ENCODE measurements around the gene BCO2. TPM values are rescaled to one million over a fixed set of nuclear protein-coding genes. Genes with fewer than 3 reads are reported as not detected.
A peak's percentile ranks its signal among the peaks of the same experiment; 100 is the strongest.

The BCO2 gene
- total RNA-seq, 1 donor from 2014 or later: 1.5 TPM

DNA sequence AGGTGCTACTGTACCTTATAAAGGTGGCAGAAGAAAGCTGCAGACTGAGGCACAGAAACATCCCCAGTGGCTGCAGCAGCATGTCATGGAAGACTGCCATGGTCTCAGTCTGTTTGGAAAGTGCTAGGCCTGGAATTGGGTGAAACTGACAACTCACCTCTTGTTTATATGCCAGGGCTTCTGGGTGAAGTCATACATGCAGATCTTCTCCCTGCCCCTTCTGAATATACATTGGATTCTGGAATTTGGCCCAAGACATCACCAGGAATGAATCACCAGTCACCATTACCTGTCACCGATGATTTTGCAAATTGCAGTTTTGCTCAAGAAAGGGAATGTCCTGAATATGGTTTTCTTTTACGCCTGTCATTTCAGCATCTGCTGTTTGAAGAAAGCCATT lies 85.2 kb downstream of the BCO2 start, which contains the start of gene PLET1:
PLET1 (minus strand) TSS at position 371 of the 400 bp plus-strand sequence; CDS start at position 100, 271 bp downstream.
- Mint-ChIP-seq H3K9me3 (ENCODE audit: unreplicated experiment) (no peaks in the 10 kb centered on the region), H3K4me3 (ENCODE audit: unreplicated experiment) (no peak within 1 kb of the TSS), H3K27me3 (ENCODE audit: unreplicated experiment) (no peaks in the 10 kb centered on the region), H3K4me1 (ENCODE audit: unreplicated experiment) (peaks cover under 1% of the 10 kb centered on the region), H3K27ac (ENCODE audit: unreplicated experiment) (no peak within 1 kb of the TSS), H3K36me3 (ENCODE audit: unreplicated experiment) (no peaks in the 10 kb centered on the region)
- no peak for DNase-seq (ENCODE audit: extremely low spot score, unreplicated experiment)
- TF ChIP-seq, protein P1, sequence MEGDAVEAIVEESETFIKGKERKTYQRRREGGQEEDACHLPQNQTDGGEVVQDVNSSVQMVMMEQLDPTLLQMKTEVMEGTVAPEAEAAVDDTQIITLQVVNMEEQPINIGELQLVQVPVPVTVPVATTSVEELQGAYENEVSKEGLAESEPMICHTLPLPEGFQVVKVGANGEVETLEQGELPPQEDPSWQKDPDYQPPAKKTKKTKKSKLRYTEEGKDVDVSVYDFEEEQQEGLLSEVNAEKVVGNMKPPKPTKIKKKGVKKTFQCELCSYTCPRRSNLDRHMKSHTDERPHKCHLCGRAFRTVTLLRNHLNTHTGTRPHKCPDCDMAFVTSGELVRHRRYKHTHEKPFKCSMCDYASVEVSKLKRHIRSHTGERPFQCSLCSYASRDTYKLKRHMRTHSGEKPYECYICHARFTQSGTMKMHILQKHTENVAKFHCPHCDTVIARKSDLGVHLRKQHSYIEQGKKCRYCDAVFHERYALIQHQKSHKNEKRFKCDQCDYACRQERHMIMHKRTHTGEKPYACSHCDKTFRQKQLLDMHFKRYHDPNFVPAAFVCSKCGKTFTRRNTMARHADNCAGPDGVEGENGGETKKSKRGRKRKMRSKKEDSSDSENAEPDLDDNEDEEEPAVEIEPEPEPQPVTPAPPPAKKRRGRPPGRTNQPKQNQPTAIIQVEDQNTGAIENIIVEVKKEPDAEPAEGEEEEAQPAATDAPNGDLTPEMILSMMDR (IDR thresholded peaks at IDR 0.05): no peak

DNA sequence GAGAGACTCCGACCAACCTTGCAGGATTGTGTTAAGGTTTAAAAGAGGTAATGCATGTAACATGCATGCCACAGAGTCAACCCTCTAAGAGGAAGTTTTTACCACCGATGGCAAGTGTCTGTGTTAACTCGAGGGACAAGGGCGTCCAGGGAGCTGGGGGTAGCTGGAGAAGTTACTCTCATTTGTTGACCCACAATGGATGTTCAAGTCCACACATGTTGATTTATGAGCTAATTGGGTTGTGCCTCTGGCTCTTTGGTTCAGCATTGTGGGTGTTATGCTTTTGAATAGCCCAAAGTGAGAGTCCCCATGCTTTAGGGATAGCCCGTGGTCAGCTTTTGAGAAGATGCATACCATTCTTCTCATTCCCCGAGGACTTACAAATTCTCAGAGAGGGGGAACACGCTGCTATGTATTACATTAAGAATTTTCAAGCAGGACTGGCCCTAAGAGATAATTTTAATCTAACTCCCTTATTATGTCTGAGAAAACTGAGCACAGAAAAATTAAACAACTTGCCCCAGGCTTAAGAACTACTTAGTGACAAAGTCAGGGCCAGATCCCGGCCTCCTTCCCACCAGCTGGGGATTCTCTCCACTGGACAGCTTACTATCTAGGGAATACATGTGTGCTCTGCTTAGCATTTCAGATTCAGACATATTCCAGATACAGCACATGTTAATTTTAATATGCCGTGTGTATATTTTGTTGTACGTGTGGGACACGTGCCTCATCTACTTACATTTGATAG lies 90.5 kb downstream of the BCO2 start:
- H3K4me3 Mint-ChIP-seq (ENCODE audit: unreplicated experiment): no peak overlapping the region
- no peak overlapping the region for H3K27ac Mint-ChIP-seq (ENCODE audit: unreplicated experiment)
- H3K27me3 Mint-ChIP-seq (ENCODE audit: unreplicated experiment): no peaks in the 10 kb centered on the region
- DNase-seq (ENCODE audit: extremely low spot score, unreplicated experiment): no peak
- H3K4me1 Mint-ChIP-seq (ENCODE audit: unreplicated experiment): peaks cover 15% of the 10 kb centered on the region
- no peaks in the 10 kb centered on the region for H3K9me3 Mint-ChIP-seq (ENCODE audit: unreplicated experiment)
- TF ChIP-seq, protein P1 (IDR thresholded peaks at IDR 0.05): no peak
- no peaks in the 10 kb centered on the region for H3K36me3 Mint-ChIP-seq (ENCODE audit: unreplicated experiment)

DNA sequence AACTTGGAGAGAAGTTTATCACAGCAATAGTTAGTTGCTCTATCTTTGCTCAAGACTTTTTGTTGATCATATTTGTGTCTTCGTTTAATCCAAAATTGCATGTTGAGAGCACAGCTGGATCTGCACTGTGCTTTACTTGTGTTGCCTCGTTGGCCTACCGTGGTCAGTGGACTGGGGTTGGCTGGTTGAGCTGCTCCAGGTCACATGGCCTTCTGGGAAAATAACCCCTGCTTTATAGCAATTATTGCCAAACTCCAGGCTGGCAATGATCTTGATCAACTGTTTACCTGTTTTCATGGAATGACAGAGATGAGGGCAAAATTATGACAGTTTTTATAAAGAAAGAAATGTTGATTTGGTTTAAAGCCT lies 91.1 kb downstream of the BCO2 start:
- H3K4me3 Mint-ChIP-seq (ENCODE audit: unreplicated experiment): no peak overlapping the region
- DNase-seq (ENCODE audit: extremely low spot score, unreplicated experiment): no peak
- H3K36me3 Mint-ChIP-seq (ENCODE audit: unreplicated experiment): no peaks in the 10 kb centered on the region
- no peaks in the 10 kb centered on the region for H3K27me3 Mint-ChIP-seq (ENCODE audit: unreplicated experiment)
- no peak overlapping the region for H3K27ac Mint-ChIP-seq (ENCODE audit: unreplicated experiment)
- H3K9me3 Mint-ChIP-seq (ENCODE audit: unreplicated experiment): no peaks in the 10 kb centered on the region
- H3K4me1 Mint-ChIP-seq (ENCODE audit: unreplicated experiment): peaks cover 15% of the 10 kb centered on the region
- TF ChIP-seq, protein P1 (IDR thresholded peaks at IDR 0.05): no peak

DNA sequence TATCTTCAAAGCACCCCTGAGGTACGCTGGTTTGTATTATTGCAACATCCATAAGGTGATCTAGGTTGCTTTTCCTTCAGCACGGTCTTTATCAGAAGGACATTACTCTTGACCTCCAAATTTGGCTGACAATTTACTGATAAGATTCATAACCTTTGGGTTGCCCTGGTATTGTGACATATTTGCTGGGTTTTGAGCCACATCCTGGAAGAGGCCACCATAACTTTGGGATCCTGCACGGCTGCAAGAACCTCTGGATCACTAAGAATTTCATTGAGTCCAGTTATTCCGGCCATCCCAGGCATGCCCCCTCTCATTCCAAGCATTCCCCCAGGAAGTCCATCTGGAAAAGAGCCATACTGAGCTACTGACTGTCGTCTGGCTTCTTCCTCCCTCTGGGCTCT lies 91.9 kb downstream of the BCO2 start:
- TF ChIP-seq, protein P1 (IDR thresholded peaks at IDR 0.05): no peak
- no peaks in the 10 kb centered on the region for H3K9me3 Mint-ChIP-seq (ENCODE audit: unreplicated experiment)
- H3K27me3 Mint-ChIP-seq (ENCODE audit: unreplicated experiment): no peaks in the 10 kb centered on the region
- H3K4me1 Mint-ChIP-seq (ENCODE audit: unreplicated experiment): peaks cover 15% of the 10 kb centered on the region
- peak; percentile 23 for DNase-seq (ENCODE audit: extremely low spot score, unreplicated experiment)
- no peak overlapping the region for H3K4me3 Mint-ChIP-seq (ENCODE audit: unreplicated experiment)
- H3K36me3 Mint-ChIP-seq (ENCODE audit: unreplicated experiment): no peaks in the 10 kb centered on the region
- no peak overlapping the region for H3K27ac Mint-ChIP-seq (ENCODE audit: unreplicated experiment)

DNA sequence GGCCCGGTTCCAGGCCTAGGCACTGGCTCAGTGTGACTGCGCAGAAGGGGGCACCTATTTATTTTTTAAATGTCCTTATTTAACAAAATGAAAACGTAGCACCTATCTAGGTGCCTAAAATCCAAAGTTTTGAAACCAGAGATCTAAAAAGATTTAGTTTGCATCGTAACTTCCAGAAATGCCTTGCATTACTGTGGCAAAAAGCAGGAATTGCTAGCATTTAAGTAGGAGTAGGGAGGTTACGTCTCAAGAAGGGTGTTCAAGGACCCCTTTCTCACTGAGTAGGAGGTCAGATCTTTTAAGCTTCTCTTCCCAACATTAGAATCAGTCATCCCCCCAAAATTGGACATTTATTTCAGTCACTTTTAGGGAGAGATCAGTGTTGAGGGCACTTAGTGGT lies 93.1 kb downstream of the BCO2 start:
- DNase-seq (ENCODE audit: extremely low spot score, unreplicated experiment): no peak
- H3K9me3 Mint-ChIP-seq (ENCODE audit: unreplicated experiment): no peaks in the 10 kb centered on the region
- no peaks in the 10 kb centered on the region for H3K36me3 Mint-ChIP-seq (ENCODE audit: unreplicated experiment)
- peaks cover 15% of the 10 kb centered on the region for H3K4me1 Mint-ChIP-seq (ENCODE audit: unreplicated experiment)
- TF ChIP-seq, protein P1 (IDR thresholded peaks at IDR 0.05): no peak
- no peak overlapping the region for H3K27ac Mint-ChIP-seq (ENCODE audit: unreplicated experiment)
- H3K4me3 Mint-ChIP-seq (ENCODE audit: unreplicated experiment): no peak overlapping the region
- no peaks in the 10 kb centered on the region for H3K27me3 Mint-ChIP-seq (ENCODE audit: unreplicated experiment)

Other genes starting within 250 kb of the BCO2 start
- 9.7 and 10.6 TPM in 2 replicates for gene DIXDC1, start 238.2 kb upstream of the BCO2 start, total RNA-seq
- gene DLAT, start 150.1 kb upstream of the BCO2 start, total RNA-seq: 26.3 and 26.4 TPM in 2 replicates
- gene PIH1D2, start 101.5 kb upstream of the BCO2 start, total RNA-seq: 2.0 and 2.3 TPM in 2 replicates
- 23.1 and 24.6 TPM in 2 replicates for gene NKAPD1, start 101.2 kb upstream of the BCO2 start, total RNA-seq
- gene TIMM8B, start 88.8 kb upstream of the BCO2 start, total RNA-seq: 59.4 and 64.0 TPM in 2 replicates
- 71.6 and 82.0 TPM in 2 replicates for gene SDHD, start 88.6 kb upstream of the BCO2 start, total RNA-seq
- gene IL18, start 11.4 kb upstream of the BCO2 start, total RNA-seq: 0.59 and 0.68 TPM in 2 replicates
- 0.78 TPM in 1 of 2 replicates, not detected in the other for gene TEX12, start 8.1 kb upstream of the BCO2 start, total RNA-seq
- 38.7 and 44.0 TPM in 2 replicates for gene PTS, start 50.9 kb downstream of the BCO2 start, total RNA-seq
- gene PLET1, start 85.3 kb downstream of the BCO2 start, total RNA-seq: not detected in 2 replicates

Data from osteocyte (in vitro differentiated cells).